Measurements from ENCODE around the gene UBE2E2. TPM values are rescaled to one million over a fixed set of nuclear protein-coding genes. Genes with fewer than 3 reads are reported as not detected.

Gene UBE2E2
- total RNA-seq, 1 donor from 2014 or later, result 89.8 TPM

- Histone ChIP-seq H2AFZ (replicated peaks) (no peak overlapping the region), H3K79me2 (ENCODE audit: low read depth) (peaks cover 4% of the 10 kb centered on the region), H3K4me1 (peaks cover 52% of the 10 kb centered on the region), H3K4me2 (no peak overlapping the region), H3K27me3 (no peaks in the 10 kb centered on the region), H3K9me3 (ENCODE audit: low read depth) (no peaks in the 10 kb centered on the region), H3K9ac (no peak overlapping the region), H3K27ac (no peak overlapping the region), H3F3A (ENCODE audit: low read depth) (peaks cover 26% of the 10 kb centered on the region), H3K36me3 (no peaks in the 10 kb centered on the region), H3K4me3 (no peak overlapping the region), H4K20me1 (ENCODE audit: low read depth) (peaks cover 9% of the 10 kb centered on the region)
- DNase-seq (ENCODE audit: low spot score), result no peak
- Mint-ChIP-seq H3K36me3 (peaks cover 2% of the 10 kb centered on the region), H3K4me1 (peaks cover 22% of the 10 kb centered on the region), H3K9me3 (no peaks in the 10 kb centered on the region), H3K27me3 (ENCODE audit: insufficient read depth, low read depth) (peaks cover 2% of the 10 kb centered on the region), H3K4me3 (no peak overlapping the region), H3K27ac (no peak overlapping the region)
- no peak for TF ChIP-seq CTCF (IDR thresholded peaks at IDR 0.05)
- no peak for TF ChIP-seq EZH2phosphoT487 (IDR thresholded peaks at IDR 0.05)
- TF ChIP-seq EZH2 (IDR thresholded peaks at IDR 0.05), result no peak
Measured at GRCh38 chr3:23540600-23540999, 337.5 kb downstream of the UBE2E2 start.

GRCh38 chr3:23542079-23542478, 339.0 kb downstream of the UBE2E2 start:
- TF ChIP-seq CTCF (IDR thresholded peaks at IDR 0.05) (no peak), EZH2 (IDR thresholded peaks at IDR 0.05) (no peak), EZH2phosphoT487 (IDR thresholded peaks at IDR 0.05) (no peak)
- no peak overlapping the region for H3K9ac ChIP-seq
- peaks cover 12% of the 10 kb centered on the region for H3F3A ChIP-seq (ENCODE audit: low read depth)
- peaks cover 2% of the 10 kb centered on the region for H3K36me3 Mint-ChIP-seq
- H3K27ac Mint-ChIP-seq, result no peak overlapping the region
- peaks cover 2% of the 10 kb centered on the region for H3K27me3 Mint-ChIP-seq (ENCODE audit: insufficient read depth, low read depth)
- peaks cover 14% of the 10 kb centered on the region for H3K4me1 Mint-ChIP-seq
- H3K4me1 ChIP-seq, result peaks cover 37% of the 10 kb centered on the region
- no peak overlapping the region for H3K4me3 Mint-ChIP-seq
- H3K36me3 ChIP-seq, result no peaks in the 10 kb centered on the region
- H3K79me2 ChIP-seq (ENCODE audit: low read depth), result no peaks in the 10 kb centered on the region
- no peak overlapping the region for H3K4me2 ChIP-seq
- H3K9me3 Mint-ChIP-seq, result no peaks in the 10 kb centered on the region
- H3K9me3 ChIP-seq (ENCODE audit: low read depth), result no peaks in the 10 kb centered on the region
- H3K4me3 ChIP-seq, result no peak overlapping the region
- no peak for DNase-seq (ENCODE audit: low spot score)
- no peak overlapping the region for H3K27ac ChIP-seq
- no peaks in the 10 kb centered on the region for H3K27me3 ChIP-seq
- no peak overlapping the region for H2AFZ ChIP-seq (replicated peaks)
- H4K20me1 ChIP-seq (ENCODE audit: low read depth), result peaks cover 2% of the 10 kb centered on the region

GRCh38 chr3:23546181-23546580, 343.1 kb downstream of the UBE2E2 start:
- no peak for TF ChIP-seq EZH2phosphoT487 (IDR thresholded peaks at IDR 0.05)
- TF ChIP-seq EZH2 (IDR thresholded peaks at IDR 0.05), result no peak
- TF ChIP-seq CTCF (IDR thresholded peaks at IDR 0.05), result no peak
- Histone ChIP-seq H3K27me3 (no peaks in the 10 kb centered on the region), H3K4me3 (no peak overlapping the region), H3K9ac (no peak overlapping the region), H4K20me1 (ENCODE audit: low read depth) (no peaks in the 10 kb centered on the region), H3K4me1 (peaks cover 20% of the 10 kb centered on the region), H3K79me2 (ENCODE audit: low read depth) (no peaks in the 10 kb centered on the region), H3K4me2 (no peak overlapping the region), H3K36me3 (no peaks in the 10 kb centered on the region), H3K9me3 (ENCODE audit: low read depth) (no peaks in the 10 kb centered on the region), H3K27ac (no peak overlapping the region), H2AFZ (replicated peaks) (no peak overlapping the region), H3F3A (ENCODE audit: low read depth) (peaks cover 2% of the 10 kb centered on the region)
- Mint-ChIP-seq H3K27me3 (ENCODE audit: insufficient read depth, low read depth) (peaks cover 2% of the 10 kb centered on the region), H3K27ac (no peak overlapping the region), H3K36me3 (peaks cover 2% of the 10 kb centered on the region), H3K9me3 (no peaks in the 10 kb centered on the region), H3K4me1 (peaks cover 15% of the 10 kb centered on the region), H3K4me3 (no peak overlapping the region)
- no peak for DNase-seq (ENCODE audit: low spot score)
